ENCODE measurements around the gene MCCC2.
"Not testable (repeated sequence)": the region's sequence is repeated elsewhere in the genome, so short reads cannot be mapped to it uniquely, and the experiment has no call there.

The MCCC2 gene

DNA sequence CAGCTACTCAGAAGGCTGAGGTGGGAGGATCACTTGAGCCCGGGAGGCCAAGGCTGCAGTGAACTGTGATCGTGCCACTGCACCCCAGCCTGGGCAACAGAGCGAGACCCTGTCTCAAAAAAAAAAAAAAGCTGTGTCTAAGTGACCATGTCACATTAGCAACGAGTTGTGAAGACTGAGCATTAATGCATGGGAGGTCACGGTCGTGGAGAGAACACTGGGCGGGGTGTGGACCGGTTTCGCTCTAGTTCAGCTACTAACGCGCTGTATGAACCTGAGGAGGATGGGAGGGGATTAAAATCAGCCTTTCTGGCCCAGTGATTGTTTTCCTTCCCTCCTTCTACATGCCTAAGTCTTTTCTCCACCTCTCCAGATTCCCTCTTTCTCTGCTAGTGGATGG, 75.2 kb downstream of the MCCC2 start:
- DNase-seq = no peak

DNA sequence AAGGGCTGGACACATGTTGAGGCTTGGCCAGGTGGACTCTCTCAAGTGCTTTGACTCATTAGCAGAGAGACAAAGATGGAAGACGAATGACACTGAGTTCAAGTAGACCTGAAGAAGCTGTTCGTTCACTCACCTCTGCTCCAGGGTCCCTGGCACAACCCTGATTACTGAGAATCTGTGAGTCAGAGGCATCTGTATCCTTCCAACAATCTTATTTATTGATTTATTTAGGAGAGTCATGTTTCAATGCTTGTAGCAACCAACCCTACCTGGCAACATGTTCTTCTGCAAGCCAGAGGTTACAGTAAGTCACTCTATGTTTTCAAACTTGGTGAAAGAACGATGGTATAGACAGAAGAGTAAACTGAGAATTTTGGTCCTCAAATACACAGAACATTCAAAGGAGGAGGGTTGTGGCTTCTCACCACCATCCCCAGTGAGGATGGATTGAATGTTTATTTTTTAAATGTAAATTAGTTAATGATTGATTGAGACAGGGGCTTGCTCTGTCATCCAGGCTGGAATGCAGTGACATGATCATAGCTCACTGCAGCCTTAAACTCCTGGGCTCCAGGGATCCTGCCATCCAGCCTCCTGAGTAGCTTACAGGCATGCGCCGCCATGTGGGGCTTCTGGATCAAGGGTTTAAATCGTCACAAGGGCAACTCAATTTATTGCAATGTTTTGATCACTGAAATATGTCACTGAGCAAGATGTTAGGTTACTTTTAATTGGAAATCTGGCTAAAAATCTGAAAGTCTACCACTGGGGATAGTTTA, 76.2 kb downstream of the MCCC2 start:
- no peak for DNase-seq

DNA sequence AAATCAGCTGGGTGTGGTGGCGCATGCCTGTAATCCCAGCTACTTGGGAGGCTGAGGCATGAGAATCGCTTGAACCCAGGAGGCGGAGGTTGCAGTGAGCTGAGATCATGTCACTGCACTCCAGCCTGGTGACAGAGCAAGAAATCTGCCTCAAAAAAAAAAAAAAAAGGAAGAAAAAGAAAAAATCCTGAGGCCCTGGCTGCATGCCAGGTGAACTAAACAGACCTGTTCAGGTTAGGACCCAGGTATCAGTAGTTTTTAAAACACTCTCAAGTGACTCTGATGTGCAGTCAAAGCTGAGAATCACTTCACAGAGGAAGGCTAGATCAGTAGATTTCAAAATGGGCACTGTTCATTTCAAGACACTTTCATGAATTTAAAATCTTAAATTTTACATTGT, 77.5 kb downstream of the MCCC2 start:
- not testable (repeated sequence) for DNase-seq

DNA sequence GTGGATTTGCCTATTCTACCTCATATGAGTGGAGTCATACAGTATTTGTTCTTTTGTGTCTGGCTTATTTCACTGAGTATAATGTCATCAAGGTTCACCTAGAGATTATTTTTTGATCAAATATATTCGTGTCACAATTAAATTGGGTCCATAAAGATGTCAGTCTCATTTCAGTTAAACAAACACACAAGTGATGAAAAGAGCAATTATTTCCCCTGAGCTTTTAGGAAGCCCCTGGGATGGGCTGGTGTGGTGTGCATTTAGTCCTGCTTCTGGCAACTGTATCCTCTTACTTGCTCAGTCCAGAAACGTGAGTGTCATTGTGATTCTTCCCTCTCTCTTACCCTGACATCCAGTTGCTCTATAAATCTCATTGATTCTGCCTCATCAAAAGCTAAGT, 79.2 kb downstream of the MCCC2 start:
- DNase-seq = no peak

DNA sequence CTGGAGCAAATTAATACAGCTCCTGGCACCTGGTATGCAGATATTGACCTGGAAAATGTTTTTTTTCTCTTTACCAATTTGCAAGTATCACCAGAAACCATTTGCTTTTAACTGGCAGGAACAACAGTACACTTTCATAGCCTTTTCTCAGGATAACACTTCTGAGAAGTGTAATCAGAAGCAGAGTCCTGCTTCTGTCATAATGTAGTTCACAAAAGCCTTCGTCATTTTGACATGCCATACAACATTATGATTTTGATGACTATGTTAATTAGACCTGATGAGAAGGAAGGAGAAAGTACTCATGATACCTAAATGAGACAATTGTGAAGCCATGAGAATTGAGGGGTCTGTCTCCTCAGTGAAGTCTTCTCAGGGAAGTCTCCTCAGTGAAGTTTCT, 90.8 kb downstream of the MCCC2 start:
- no peak for DNase-seq

DNA sequence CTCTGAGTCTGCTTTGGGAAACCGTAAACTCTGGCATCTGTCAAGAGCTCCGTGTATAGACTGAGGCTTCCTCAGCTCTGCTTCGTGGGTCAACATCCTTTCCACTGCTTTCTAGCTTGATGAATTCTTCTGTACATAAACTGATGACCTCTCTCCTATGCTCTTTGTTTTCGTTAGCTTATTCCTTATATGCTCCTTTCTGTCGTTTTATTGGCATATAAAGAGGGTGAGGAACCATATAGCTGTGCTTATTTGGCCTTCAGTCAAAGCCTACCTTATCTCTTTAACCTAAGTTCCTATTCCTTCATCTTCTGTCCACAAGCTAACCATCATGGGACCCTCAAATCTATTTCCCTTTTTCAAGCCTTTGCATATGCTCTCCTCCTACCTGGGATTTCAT, 92.6 kb downstream of the MCCC2 start:
- DNase-seq = no peak

DNA sequence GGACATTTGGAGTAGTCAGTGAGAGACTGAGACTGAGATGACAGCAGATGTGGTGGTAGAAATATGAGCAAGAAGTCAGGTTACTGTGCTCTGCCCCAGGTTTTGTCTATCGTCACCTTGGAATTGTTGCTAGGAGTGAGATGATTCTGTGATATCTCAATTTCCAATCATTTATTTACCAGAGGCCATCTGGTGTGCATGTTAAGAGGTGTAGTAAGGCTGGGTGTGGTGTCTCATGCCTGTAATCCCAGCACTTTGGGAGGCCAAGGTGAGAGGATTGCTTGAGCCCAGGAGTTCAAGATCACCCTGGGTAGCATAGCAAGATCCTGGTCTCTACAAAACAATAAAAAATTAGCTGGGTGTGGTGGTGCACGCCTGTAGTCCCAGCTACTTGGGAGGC, 93.4 kb downstream of the MCCC2 start:
- DNase-seq = no peak

DNA sequence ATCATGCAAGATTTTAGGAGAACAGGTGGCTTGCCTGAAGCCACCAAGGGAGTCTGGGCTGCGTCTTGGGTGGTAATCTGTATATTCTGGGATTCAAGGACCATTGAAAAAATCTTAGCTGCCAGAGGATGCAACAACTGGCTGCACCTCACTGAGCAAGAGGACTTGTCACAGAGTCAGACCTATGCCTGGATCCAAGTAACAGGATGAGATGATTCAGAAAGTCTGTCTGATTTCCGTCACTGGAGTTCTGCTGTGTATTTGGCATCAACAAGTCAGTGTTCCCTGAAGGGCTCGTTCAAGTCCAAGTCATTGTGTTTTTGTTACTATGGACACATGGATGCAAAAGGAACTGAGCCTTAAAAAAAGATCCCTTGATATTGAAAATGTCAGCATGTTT, 94.2 kb downstream of the MCCC2 start:
- no peak for DNase-seq

DNA sequence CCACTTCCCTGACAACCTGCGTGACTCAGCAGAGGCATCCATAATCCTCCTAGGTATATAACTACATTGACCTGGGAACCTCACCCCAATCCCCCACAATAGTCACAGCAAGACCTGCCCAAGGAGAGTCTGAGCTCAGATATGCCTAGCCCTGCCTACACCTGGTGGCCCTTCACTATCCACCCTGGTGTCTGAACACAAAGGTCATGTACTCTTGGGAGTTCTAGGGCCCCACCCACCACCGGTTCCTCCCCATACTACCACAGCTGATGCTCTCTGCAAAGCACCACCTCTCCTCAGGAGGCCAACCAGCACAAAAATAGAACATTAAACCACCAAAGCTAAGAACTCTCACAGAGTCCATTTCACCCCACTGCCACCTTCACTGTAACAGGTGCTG, 97.2 kb downstream of the MCCC2 start:
- no peak for DNase-seq

DNA sequence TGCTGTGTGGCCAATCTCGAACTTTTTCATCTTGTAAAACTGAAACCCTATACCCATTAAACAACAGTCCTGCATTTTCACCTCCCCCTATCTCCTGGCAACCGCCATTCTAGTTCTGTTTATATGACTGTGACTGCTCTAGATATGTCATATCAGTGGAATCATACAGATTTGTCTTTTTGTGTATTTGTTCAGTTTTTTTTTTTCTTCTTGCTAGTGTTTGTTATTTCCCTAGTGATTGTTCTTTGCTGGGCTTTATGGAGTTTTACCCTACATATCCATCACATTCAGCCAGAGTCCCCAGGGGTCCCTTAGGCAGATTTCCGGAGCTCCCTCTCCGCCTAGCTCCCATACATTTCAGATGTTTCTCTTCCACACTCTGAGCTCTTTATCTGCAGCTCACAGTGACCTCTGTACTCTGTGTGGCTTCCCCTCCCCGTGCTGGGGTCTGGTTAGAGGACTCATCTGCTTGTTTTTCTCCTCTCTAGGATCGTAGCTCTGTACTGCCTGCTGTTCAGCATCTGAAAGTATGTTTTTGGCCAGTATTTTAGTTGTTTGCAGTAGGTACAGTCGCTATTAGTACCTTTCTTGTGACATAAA, 106.8 kb downstream of the MCCC2 start:
- no peak for DNase-seq

DNA sequence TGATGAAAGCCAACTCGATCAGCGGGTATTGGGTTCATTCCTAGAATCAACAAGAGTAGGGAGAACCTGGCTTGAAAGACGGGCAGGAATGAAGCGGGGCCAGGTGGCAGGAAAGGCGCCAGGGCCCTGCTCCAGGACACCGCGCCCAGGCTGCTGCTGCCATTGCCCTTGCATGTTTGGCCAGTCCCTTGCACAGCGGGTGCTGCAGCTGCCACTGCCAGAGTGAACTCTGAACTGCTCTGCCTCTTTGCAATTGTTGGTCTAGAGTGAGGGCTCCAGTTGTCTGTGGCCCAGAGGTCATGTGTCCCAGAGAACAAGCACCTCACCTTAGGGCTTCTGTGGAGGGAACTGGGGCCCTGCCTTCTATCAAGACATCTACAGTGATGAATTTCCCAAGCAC, 107.9 kb downstream of the MCCC2 start:
- no peak for DNase-seq

DNA sequence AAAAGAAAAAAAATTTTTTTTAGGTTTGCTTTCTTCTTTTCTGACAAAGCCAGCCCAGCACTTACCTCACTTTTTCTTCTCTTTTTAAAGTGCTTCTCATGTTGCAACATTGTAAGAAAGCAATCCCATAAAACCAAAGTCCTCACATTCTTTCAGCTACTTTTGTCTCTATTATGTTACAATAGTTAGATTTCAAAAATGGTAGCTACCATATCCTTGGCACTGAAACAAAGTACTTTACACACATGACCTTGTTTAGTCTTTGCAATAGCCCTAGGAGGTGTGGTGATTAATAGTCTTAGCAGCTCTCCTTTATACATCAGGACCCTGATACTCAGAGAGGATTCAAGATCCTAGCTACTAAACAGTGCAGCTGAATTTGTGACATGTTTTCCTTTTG, 108.5 kb downstream of the MCCC2 start:
- DNase-seq = no peak

DNA sequence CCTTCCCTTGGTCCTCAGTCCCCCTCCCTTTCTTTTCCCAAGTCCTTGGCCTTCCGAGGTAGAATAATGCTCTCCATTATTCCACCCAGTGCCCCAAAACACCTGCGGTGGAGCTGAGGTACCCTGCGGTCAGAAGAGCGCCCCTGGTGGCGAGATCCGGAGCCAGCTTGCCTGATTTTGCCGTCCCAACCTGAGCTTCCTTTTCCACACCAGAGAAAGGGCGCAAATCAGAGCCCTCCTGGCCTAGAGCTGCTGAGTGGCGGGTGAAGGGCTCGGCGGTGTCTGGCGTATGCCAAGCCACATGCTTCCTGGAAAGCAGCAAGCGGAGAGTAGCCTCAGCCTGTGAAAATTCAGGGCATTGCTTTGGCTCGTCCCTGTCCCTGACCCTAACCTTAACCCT, 110.8 kb downstream of the MCCC2 start:
- DNase-seq = no peak

DNA sequence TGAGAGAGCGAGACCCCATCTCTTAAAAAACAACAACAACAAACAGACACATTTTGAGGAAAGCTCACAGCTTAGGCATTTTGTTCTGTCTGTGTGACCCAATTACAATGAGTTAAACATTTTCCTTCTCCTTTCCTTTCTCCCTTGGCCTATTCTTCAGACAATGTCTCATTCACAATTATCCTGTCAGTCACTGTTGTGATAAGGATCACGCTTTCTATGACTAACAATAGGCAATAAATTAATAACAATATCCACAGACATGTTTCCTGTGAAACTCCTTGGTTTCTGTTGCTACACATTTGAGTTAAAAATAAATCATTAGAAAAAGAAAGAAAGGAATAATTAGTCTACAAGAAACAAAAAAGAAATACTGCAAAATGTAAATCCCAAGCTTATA, 112.1 kb downstream of the MCCC2 start:
- DNase-seq = no peak

DNA sequence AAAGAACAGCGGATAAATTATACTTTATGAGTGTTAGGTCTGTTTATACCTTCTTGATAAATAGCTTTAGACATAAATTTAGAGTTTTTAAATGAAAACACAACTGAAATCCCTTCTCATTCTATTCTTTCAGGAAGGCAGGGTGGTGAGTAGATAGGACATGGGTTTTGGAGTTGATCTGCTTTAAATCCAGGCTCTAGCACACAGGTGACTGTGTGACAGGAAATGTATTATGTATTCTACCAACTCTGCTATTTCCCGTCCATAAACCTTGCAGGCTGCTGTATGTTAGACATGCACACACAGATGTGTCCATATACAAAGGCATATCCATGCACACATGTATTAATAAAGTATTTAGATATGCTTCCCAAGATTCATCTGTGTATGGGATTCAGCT, 112.6 kb downstream of the MCCC2 start:
- DNase-seq = no peak

DNA sequence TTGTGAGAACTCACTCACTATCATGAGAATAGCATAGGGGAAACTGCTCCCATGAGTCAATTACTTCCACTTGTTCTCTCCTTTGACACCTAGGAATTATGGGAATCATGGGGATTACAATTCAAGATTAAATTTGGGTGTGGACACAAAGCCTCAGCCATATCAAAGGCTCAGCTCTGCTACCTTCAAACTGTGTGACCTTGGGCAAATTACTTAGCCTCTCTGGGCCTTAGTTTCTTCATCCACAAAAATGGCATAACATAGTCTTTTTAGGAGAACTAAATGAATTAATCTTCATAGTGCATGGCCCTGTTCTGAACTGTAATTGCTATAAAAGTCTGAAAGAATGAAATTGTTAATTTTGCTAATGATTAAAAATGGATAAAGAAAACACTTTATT, 113.7 kb downstream of the MCCC2 start:
- DNase-seq = no peak

DNA sequence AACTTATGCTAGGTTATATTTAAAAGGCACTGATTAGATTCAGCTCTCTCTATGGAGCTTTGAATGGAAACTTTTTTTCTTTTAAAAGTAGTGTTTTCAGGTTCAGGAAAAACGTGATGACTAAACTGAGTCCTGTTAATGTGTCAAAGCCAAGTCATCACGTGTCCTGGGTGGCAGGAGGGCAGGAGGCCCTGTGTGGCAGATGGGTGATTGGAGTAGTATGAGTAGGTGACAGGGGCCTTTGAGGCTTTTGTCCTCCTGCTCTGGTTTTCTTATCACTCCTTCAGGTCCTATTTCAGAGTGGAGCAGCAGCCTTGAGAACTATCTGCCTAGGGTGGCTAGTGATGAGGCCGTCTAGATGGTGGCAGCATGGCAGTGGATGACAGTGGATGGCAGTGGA, 114.3 kb downstream of the MCCC2 start:
- DNase-seq = no peak

DNA sequence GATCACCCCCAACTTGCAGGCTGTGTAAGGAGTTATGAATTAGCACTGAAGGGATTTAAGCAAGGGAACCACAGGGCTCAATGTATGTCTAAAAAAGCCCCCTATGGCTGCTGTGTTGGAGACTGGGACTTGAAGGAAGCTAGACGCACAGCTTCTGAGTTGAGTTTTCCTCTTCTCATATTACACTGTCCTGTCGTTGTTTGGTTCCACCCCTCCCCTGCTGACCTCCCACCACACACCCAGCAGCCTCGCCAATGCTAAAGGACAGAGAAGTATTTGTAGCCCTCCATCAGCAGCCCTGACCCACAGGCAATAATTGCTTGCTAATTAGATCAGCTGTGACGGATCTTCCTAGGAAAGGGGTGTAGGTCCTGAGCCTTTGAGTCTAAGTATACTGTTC, 116.8 kb downstream of the MCCC2 start:
- no peak for DNase-seq

DNA sequence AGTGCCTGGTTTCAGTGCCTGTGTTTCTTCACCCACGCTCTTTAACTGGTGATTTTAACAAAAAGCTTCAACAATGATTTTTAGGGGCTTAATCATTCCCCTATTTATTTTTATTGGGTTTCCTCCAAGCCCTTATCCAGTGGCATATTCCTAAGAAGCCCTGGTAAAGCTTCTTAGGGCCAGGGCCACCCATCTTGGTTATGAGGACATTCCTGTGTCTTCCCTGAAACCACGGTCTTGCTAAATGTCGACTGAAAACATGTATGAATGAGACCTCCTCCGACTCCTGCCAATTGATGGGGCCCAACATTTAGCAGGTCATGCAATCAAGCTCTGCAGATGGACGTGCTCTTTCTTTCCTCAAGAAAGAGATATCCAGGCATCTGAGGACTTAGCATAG, 118.3 kb downstream of the MCCC2 start:
- DNase-seq = no peak

DNA sequence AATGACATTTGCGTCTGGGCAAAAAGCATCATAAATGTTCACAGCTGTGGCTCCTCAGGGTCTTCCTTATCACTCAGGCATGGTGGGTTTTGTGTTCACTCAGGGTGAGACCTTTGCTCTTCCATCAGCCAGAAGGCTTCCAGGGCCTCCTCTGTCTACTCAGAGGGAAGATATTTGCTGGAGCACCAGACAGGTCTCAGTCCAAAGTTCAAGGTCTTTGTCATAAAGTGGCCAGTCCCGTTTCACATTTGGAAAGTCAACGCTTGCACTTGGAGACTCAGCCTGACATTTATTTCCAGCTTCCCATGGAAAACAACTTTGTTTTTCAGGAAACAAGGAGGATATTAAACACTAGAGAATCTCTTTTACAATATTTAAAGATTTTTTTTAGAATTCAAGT, 119.8 kb downstream of the MCCC2 start:
- no peak for DNase-seq

Data from anterior cingulate cortex (tissue), 58 donors.